ENCODE results near the gene ODAD4.
"Not testable (repeated sequence)": the region's sequence is repeated elsewhere in the genome, so short reads cannot be mapped to it uniquely, and the experiment has no call there.

DNA sequence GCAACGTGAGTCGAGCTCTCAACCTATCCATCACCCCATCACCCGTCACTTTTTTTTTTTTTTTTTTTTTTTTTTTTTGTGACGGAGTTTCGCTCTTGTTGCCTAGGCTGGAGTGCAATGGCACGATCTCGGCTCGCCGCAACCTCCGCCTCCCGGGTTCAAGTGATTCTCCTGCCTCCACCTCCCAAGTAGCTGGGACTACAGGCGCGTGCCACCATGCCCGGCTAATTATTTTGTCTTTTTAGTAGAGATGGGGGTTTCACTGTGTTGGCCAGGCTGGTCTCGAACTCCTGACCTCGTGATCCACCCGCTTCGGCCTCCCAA lies 378 bp downstream of the ODAD4 start:
- TF ChIP-seq, protein P1, sequence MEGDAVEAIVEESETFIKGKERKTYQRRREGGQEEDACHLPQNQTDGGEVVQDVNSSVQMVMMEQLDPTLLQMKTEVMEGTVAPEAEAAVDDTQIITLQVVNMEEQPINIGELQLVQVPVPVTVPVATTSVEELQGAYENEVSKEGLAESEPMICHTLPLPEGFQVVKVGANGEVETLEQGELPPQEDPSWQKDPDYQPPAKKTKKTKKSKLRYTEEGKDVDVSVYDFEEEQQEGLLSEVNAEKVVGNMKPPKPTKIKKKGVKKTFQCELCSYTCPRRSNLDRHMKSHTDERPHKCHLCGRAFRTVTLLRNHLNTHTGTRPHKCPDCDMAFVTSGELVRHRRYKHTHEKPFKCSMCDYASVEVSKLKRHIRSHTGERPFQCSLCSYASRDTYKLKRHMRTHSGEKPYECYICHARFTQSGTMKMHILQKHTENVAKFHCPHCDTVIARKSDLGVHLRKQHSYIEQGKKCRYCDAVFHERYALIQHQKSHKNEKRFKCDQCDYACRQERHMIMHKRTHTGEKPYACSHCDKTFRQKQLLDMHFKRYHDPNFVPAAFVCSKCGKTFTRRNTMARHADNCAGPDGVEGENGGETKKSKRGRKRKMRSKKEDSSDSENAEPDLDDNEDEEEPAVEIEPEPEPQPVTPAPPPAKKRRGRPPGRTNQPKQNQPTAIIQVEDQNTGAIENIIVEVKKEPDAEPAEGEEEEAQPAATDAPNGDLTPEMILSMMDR (IDR thresholded peaks at IDR 0.05): not testable (repeated sequence)
- TF ChIP-seq POLR2A (IDR thresholded peaks at IDR 0.05): not testable (repeated sequence)

Data from tibial nerve (tissue), 3 donors.